ENCODE data around the gene PDIA4.

DNA sequence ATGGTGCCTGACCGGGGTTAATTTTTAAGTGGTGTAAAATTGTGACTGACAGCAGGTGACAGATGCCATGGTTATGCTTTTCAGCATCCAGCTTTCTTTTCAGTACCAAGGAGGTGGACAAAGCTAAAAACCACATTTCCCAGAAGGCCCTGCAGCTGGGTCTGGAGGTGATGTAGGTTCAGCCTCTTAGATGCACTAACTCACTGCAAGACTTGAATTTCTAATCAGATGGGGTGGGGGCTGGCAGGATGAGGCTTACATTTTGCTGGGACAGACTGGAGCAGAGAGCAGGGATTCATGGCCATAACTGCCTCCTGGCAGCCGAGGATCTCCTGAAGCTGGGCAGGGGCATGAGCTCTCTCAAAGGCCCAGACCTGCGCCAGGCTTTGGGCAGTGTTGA is 52.4 kb downstream of the PDIA4 start:
- TF ChIP-seq, protein P1, sequence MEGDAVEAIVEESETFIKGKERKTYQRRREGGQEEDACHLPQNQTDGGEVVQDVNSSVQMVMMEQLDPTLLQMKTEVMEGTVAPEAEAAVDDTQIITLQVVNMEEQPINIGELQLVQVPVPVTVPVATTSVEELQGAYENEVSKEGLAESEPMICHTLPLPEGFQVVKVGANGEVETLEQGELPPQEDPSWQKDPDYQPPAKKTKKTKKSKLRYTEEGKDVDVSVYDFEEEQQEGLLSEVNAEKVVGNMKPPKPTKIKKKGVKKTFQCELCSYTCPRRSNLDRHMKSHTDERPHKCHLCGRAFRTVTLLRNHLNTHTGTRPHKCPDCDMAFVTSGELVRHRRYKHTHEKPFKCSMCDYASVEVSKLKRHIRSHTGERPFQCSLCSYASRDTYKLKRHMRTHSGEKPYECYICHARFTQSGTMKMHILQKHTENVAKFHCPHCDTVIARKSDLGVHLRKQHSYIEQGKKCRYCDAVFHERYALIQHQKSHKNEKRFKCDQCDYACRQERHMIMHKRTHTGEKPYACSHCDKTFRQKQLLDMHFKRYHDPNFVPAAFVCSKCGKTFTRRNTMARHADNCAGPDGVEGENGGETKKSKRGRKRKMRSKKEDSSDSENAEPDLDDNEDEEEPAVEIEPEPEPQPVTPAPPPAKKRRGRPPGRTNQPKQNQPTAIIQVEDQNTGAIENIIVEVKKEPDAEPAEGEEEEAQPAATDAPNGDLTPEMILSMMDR (IDR thresholded peaks at IDR 0.05): no peak
- TF ChIP-seq EP300 (IDR thresholded peaks at IDR 0.05): no peak
